ENCODE measurements around the gene RTN4. TPM values are rescaled to one million over a fixed set of nuclear protein-coding genes. Genes with fewer than 3 reads are reported as not detected.
A peak's percentile ranks its signal among the peaks of the same experiment; 100 is the strongest.

The RTN4 gene
- total RNA-seq, 2 experiments from 2014 or later, result 90.3 to 93.9 TPM

- H3K27me3 Mint-ChIP-seq (ENCODE audit: low read depth), result no peaks in the 10 kb centered on the region
- H3K4me1 Mint-ChIP-seq (ENCODE audit: low read depth), result peaks cover 35% of the 10 kb centered on the region
- CTCF ChIA-PET, result interaction anchor here (0.6 to 6.8 kb wide), 11 partner anchors 11 to 347 kb away, joined by 3 to 43 read pairs (median 7); partner anchors contain the start of gene RTN4
- no peaks in the 10 kb centered on the region for H3K9me3 Mint-ChIP-seq (ENCODE audit: insufficient read depth)
- DNase-seq (no peak), ATAC-seq (no peak)
- POLR2A ChIA-PET, result interaction anchor here (1.5 kb wide), 1 partner anchor 36 kb away, joined by 4 read pairs; the partner anchor contains the start of gene RTN4
- no peak overlapping the region for H3K4me3 Mint-ChIP-seq
- no peak overlapping the region for H3K27ac Mint-ChIP-seq
- peaks cover 5% of the 10 kb centered on the region for H3K36me3 Mint-ChIP-seq (ENCODE audit: low read depth)
Measured at GRCh38 chr2:55013936-55014335, 36.3 kb downstream of the RTN4 start.

- no peaks in the 10 kb centered on the region for H3K9me3 Mint-ChIP-seq (ENCODE audit: insufficient read depth)
- H3K27me3 Mint-ChIP-seq (ENCODE audit: low read depth), result no peaks in the 10 kb centered on the region
- no peak overlapping the region for H3K4me3 Mint-ChIP-seq
- H3K36me3 Mint-ChIP-seq (ENCODE audit: low read depth), result peaks cover 4% of the 10 kb centered on the region
- POLR2A ChIA-PET, result interaction anchor here (1.5 kb wide), 1 partner anchor 37 kb away, joined by 4 read pairs; the partner anchor contains the start of gene RTN4
- CTCF ChIA-PET, result interaction anchor here (0.6 to 6.8 kb wide), 15 partner anchors 9 to 346 kb away, joined by 3 to 43 read pairs (median 6); partner anchors contain the start of gene RTN4
- H3K4me1 Mint-ChIP-seq (ENCODE audit: low read depth), result peaks cover 35% of the 10 kb centered on the region
- ATAC-seq (no peak), DNase-seq (no peak)
- H3K27ac Mint-ChIP-seq, result no peak overlapping the region
Measured at GRCh38 chr2:55012672-55013484, 37.4 kb downstream of the RTN4 start.

GRCh38 chr2:55011831-55012671 lies 38.2 kb downstream of the RTN4 start:
- ChIA-PET CTCF (interaction anchor here (0.5 to 6.8 kb wide), 10 partner anchors 10 to 251 kb away, joined by 3 to 43 read pairs (median 5); partner anchors contain the start of gene RTN4), POLR2A (no interaction called here)
- H3K4me1 Mint-ChIP-seq (ENCODE audit: low read depth), result peaks cover 43% of the 10 kb centered on the region
- DNase-seq, result no peak
- H3K4me3 Mint-ChIP-seq, result no peak overlapping the region
- no peaks in the 10 kb centered on the region for H3K9me3 Mint-ChIP-seq (ENCODE audit: insufficient read depth)
- ATAC-seq, result no peak
- no peak overlapping the region for H3K27ac Mint-ChIP-seq
- no peaks in the 10 kb centered on the region for H3K27me3 Mint-ChIP-seq (ENCODE audit: low read depth)
- H3K36me3 Mint-ChIP-seq (ENCODE audit: low read depth), result peaks cover 5% of the 10 kb centered on the region

- H3K4me3 Mint-ChIP-seq, result no peak overlapping the region
- no peaks in the 10 kb centered on the region for H3K9me3 Mint-ChIP-seq (ENCODE audit: insufficient read depth)
- ATAC-seq (no peak), DNase-seq (no peak)
- POLR2A ChIA-PET, result interaction anchor here (1.1 kb wide), 1 partner anchor 37 kb away, joined by 3 read pairs; no protein-coding TSS in a partner anchor
- CTCF ChIA-PET, result interaction anchor here (0.7 to 6.8 kb wide), 6 partner anchors 38 to 172 kb away, joined by 3 to 43 read pairs (median 6); partner anchors contain the start of gene RTN4
- H3K4me1 Mint-ChIP-seq (ENCODE audit: low read depth), result peaks cover 55% of the 10 kb centered on the region
- no peaks in the 10 kb centered on the region for H3K27me3 Mint-ChIP-seq (ENCODE audit: low read depth)
- H3K36me3 Mint-ChIP-seq (ENCODE audit: low read depth), result peaks cover 5% of the 10 kb centered on the region
- H3K27ac Mint-ChIP-seq, result no peak overlapping the region
Measured at GRCh38 chr2:55010915-55011314, 39.3 kb downstream of the RTN4 start.

GRCh38 chr2:55010149-55010591 lies 40.1 kb downstream of the RTN4 start:
- POLR2A ChIA-PET, result no interaction called here

GRCh38 chr2:55009277-55010060 lies 40.8 kb downstream of the RTN4 start:
- Mint-ChIP-seq H3K4me3 (peak overlapping the region; percentile 84), H3K9me3 (ENCODE audit: insufficient read depth) (no peaks in the 10 kb centered on the region), H3K27me3 (ENCODE audit: low read depth) (no peaks in the 10 kb centered on the region), H3K27ac (peak overlapping the region; percentile 90), H3K4me1 (ENCODE audit: low read depth) (peaks cover 55% of the 10 kb centered on the region), H3K36me3 (ENCODE audit: low read depth) (peaks cover 4% of the 10 kb centered on the region)
- CTCF ChIA-PET, result interaction anchor here (0.7 to 6.8 kb wide), 4 partner anchors 40 to 168 kb away, joined by 3 to 43 read pairs (median 14); partner anchors contain the start of gene RTN4
- no peak for DNase-seq
- POLR2A ChIA-PET, result interaction anchor here (1.1 kb wide), 1 partner anchor 40 kb away, joined by 6 read pairs; no protein-coding TSS in a partner anchor
- ATAC-seq, result peak; percentile 54

More at GRCh38 chr2:55010149-55010591, 40.1 kb downstream of the RTN4 start:
- Mint-ChIP-seq H3K9me3 (ENCODE audit: insufficient read depth) (no peaks in the 10 kb centered on the region), H3K27me3 (ENCODE audit: low read depth) (no peaks in the 10 kb centered on the region), H3K36me3 (ENCODE audit: low read depth) (peaks cover 3% of the 10 kb centered on the region), H3K4me1 (ENCODE audit: low read depth) (peaks cover 56% of the 10 kb centered on the region), H3K4me3 (peak overlapping the region; percentile 84), H3K27ac (peak overlapping the region; percentile 90)
- ATAC-seq (peak; percentile 98), DNase-seq (peak; percentile 66)
- CTCF ChIA-PET, result interaction anchor here (0.7 to 6.8 kb wide), 6 partner anchors 39 to 167 kb away, joined by 3 to 43 read pairs (median 6); partner anchors contain the start of gene RTN4

- H3K4me3 Mint-ChIP-seq, result no peak overlapping the region
- DNase-seq (no peak), ATAC-seq (no peak)
- no peaks in the 10 kb centered on the region for H3K9me3 Mint-ChIP-seq (ENCODE audit: insufficient read depth)
- peaks cover 40% of the 10 kb centered on the region for H3K4me1 Mint-ChIP-seq (ENCODE audit: low read depth)
- no peaks in the 10 kb centered on the region for H3K27me3 Mint-ChIP-seq (ENCODE audit: low read depth)
- ChIA-PET POLR2A (no interaction called here), CTCF (interaction anchor here (0.6 to 1.5 kb wide), 5 partner anchors 8 to 483 kb away, joined by 3 read pairs; no protein-coding TSS in a partner anchor)
- H3K36me3 Mint-ChIP-seq (ENCODE audit: low read depth), result peaks cover 4% of the 10 kb centered on the region
- H3K27ac Mint-ChIP-seq, result peak overlapping the region; percentile 27
Measured at GRCh38 chr2:55006306-55006705, 43.9 kb downstream of the RTN4 start.

- Mint-ChIP-seq H3K27me3 (ENCODE audit: low read depth) (no peaks in the 10 kb centered on the region), H3K36me3 (ENCODE audit: low read depth) (peaks cover 4% of the 10 kb centered on the region), H3K27ac (no peak overlapping the region), H3K9me3 (ENCODE audit: insufficient read depth) (no peaks in the 10 kb centered on the region), H3K4me1 (ENCODE audit: low read depth) (peaks cover 36% of the 10 kb centered on the region), H3K4me3 (no peak overlapping the region)
- CTCF ChIA-PET, result interaction anchor here (1.6 kb wide), 1 partner anchor 165 kb away, joined by 5 read pairs; no protein-coding TSS in a partner anchor
- POLR2A ChIA-PET, result no interaction called here
- DNase-seq (no peak), ATAC-seq (no peak)
Measured at GRCh38 chr2:55003706-55004639, 46.3 kb downstream of the RTN4 start.

- no peak for ATAC-seq
- H3K27ac Mint-ChIP-seq, result no peak overlapping the region
Measured at GRCh38 chr2:55001716-55002115, 48.5 kb downstream of the RTN4 start.

GRCh38 chr2:55000341-55000740 lies 49.9 kb downstream of the RTN4 start:
- DNase-seq (no peak), ATAC-seq (no peak)
- Mint-ChIP-seq H3K36me3 (ENCODE audit: low read depth) (peaks cover 7% of the 10 kb centered on the region), H3K27me3 (ENCODE audit: low read depth) (no peaks in the 10 kb centered on the region), H3K9me3 (ENCODE audit: insufficient read depth) (no peaks in the 10 kb centered on the region), H3K27ac (no peak overlapping the region), H3K4me1 (ENCODE audit: low read depth) (peaks cover 36% of the 10 kb centered on the region), H3K4me3 (no peak overlapping the region)
- CTCF ChIA-PET, result no interaction called here
- POLR2A ChIA-PET, result no interaction called here

More at GRCh38 chr2:55001716-55002115, 48.5 kb downstream of the RTN4 start:
- Mint-ChIP-seq H3K4me3 (no peak overlapping the region), H3K4me1 (ENCODE audit: low read depth) (peaks cover 40% of the 10 kb centered on the region), H3K36me3 (ENCODE audit: low read depth) (peaks cover 2% of the 10 kb centered on the region), H3K9me3 (ENCODE audit: insufficient read depth) (no peaks in the 10 kb centered on the region), H3K27me3 (ENCODE audit: low read depth) (no peaks in the 10 kb centered on the region)
- DNase-seq, result no peak
- POLR2A ChIA-PET, result no interaction called here
- CTCF ChIA-PET, result no interaction called here

All from activated CD8-positive, alpha-beta T cell treated with anti-CD3 and anti-CD28 coated beads, Interleukin-2, amount 10 ng/mL, durations not matched to agents 7 days and 5 days (primary cell).